WTC11 (cell line): ENCODE measurements around the gene IL6R.

ENCODE experiments used
- ATF1 ChIP-seq: sonication (generic); formaldehyde crosslinking; IDR thresholded peaks from 2 replicates; pipeline ENCODE4 v1.8.1; 2023; ENCODE audit warnings: mild to moderate bottlenecking, moderate library complexity, missing genetic modification reagents
- CTCF ChIP-seq: fragments of 200-600 bp; IDR thresholded peaks from 2 replicates; pipeline ENCODE4 v1.8.0; 2022; ENCODE audit warnings: antibody characterized with exemption
- E2F5 ChIP-seq: sonication (generic); formaldehyde crosslinking; IDR thresholded peaks from 2 replicates; pipeline ENCODE4 v1.8.1; 2022; ENCODE audit warnings: mild to moderate bottlenecking, moderate library complexity, missing genetic modification reagents
- GABPB1 ChIP-seq: sonication (generic); formaldehyde crosslinking; IDR thresholded peaks from 2 replicates; pipeline ENCODE4 v1.8.1; 2023; ENCODE audit warnings: mild to moderate bottlenecking, missing genetic modification reagents
- RELA ChIP-seq: sonication (generic); formaldehyde crosslinking; IDR thresholded peaks from 2 replicates; pipeline ENCODE4 v1.8.1; 2022; ENCODE audit warnings: missing genetic modification reagents, mild to moderate bottlenecking, borderline replicate concordance
- SP1 ChIP-seq: sonication (generic); formaldehyde crosslinking; conservative IDR thresholded peaks from 2 replicates; pipeline ENCODE4 v1.8.1; 2022; ENCODE audit warnings: missing genetic modification reagents
- ZNF138 ChIP-seq: sonication (generic); formaldehyde crosslinking; conservative IDR thresholded peaks from 2 replicates; pipeline ENCODE4 v1.8.1; 2022; ENCODE audit warnings: mild to moderate bottlenecking, moderate library complexity, missing genetic modification reagents

GRCh38 chr1:154431586-154432373, 26.6 kb downstream of the IL6R start:
- no peak for TF ChIP-seq CTCF
- TF ChIP-seq E2F5 = no peak
- no peak for TF ChIP-seq GABPB1 (CRISPR knock-in tag)
- TF ChIP-seq ATF1 (CRISPR knock-in tag) = no peak
- no peak for TF ChIP-seq RELA (CRISPR knock-in tag)
- TF ChIP-seq ZNF138 = no peak
- TF ChIP-seq SP1 (CRISPR knock-in tag) = no peak
